ENCODE measurements around the gene DYRK1A.

DYRK1A gene

DNA sequence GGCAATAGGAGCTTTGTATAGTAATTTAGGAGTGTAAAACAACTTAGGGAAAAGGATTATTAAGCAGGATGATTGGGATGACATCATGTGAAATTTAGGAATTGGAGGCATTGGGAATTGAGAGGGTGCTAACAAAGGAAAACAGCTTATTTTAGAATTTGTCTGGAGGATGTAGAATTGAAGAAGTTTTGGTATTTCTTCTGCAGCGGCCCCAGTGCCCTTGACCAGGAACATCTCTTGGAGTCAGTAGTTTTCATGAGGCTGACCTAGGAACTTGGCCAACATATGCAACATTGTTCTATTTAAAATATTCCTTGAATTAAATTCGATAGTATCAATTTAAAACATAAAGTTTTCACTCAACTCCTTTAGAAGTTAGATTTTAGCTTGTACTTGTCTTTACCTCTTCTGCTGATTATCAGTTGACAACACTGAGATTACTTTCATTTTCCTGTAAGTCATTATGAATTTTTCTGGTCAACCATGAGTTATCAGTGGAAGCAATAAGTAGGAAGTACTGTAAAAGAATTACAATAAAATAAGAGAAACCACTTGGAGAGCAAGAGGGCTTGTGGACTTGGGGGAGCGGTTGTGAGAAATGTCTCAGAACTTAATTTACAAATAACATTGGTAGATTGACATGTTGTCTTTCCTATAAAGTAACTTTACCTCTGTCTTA, 52.8 kb downstream of the DYRK1A start:
- DNase-seq (ENCODE audit: low spot score): no peak

DNA sequence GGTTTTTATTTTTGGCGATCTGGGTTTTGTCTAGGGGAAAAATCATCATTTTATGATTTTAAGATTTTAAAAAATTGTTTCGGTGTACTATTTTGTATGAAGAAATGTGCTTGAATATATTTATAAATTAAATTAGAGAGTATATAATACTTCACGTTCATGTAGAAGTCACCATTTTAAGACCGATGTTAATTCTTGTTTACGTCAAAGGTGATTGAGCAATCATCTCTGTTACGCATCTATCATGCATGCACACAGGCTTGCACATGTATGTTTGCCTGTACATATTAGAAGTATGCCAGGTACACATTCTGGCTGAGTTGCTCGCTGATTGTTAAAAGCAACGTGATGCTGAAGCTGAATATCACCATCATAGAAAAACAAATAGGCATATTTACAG, 54.7 kb downstream of the DYRK1A start:
- DNase-seq (ENCODE audit: low spot score): no peak

DNA sequence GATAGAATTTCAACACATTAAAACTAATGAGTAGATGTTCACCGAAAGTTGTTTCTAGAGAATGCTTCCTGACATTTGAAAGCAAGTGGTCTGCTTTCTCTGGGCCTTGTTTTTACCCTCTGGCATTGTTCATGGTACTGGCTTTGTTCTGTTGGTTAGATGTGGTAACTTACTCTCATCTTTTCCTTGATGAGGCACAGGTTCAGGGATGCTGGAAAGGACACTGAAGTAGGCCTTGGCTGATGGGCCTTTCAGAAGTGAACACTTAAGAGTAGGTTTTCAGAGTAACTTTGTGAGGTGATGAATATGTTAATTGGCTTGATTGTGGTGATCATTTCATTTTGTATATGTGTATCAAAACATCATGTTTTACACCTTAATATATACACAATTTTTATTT, 55.8 kb downstream of the DYRK1A start:
- no peak for DNase-seq (ENCODE audit: low spot score)

DNA sequence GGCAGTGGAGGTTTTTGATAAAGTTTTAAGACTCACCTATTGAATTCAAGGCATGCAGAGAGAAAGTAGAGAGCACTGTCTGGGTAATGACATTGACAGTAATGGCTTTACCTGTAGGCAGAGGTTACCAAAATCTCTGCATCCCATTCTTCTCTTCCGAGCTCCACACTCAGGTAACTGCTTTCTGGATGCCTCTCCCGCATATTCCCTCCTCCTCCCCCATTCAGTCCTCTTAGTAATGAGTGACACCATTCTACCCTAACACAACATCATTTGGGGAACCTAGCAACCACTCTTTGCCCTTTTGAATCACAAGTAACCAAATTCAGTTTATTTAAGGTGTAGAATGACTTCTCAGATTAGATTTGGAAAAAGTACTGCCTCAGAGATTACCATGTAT, 56.5 kb downstream of the DYRK1A start:
- DNase-seq (ENCODE audit: low spot score): no peak

- DNase-seq (ENCODE audit: low spot score): no peak
Measured at GRCh38 chr21:37424396-37424795, 57.8 kb downstream of the DYRK1A start.

- DNase-seq (ENCODE audit: low spot score): no peak
Measured at GRCh38 chr21:37425001-37425400, 58.4 kb downstream of the DYRK1A start.

- no peak for DNase-seq (ENCODE audit: low spot score)
Measured at GRCh38 chr21:37425684-37426083, 59.1 kb downstream of the DYRK1A start.

GRCh38 chr21:37427221-37427620, 60.6 kb downstream of the DYRK1A start:
- DNase-seq (ENCODE audit: low spot score): no peak

- no peak for DNase-seq (ENCODE audit: low spot score)
Measured at GRCh38 chr21:37429356-37429755, 62.8 kb downstream of the DYRK1A start.

DNA sequence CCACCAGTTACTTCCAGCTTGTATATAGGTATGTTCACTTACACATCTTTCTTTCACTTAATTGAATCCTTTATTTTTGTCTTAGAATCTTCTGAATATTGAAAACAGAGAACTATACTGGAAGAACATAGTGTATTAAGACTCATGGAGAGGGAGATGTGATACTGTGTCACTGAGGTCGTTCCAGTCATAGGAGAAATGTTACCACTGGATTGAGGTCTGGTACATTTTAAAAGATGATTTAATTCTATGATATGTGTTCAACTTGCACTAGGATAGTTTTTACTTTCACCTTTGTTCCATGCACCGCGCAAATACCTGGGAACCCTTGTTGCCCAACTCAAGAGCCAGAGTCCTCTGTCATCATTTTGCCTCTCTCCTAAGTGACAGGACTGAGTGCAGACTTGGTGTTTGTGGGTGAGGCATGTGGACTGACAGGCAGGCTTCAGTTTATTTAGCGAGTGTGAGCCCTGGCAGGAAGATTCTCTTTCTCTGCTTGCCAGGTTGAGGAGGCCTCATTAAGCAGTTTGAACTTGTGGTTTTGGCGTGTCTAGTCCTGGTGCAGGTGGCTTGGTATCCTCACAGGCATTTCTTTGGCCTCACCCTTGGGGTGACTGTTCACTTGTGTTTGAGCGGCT, 63.7 kb downstream of the DYRK1A start:
- DNase-seq (ENCODE audit: low spot score): no peak

DNA sequence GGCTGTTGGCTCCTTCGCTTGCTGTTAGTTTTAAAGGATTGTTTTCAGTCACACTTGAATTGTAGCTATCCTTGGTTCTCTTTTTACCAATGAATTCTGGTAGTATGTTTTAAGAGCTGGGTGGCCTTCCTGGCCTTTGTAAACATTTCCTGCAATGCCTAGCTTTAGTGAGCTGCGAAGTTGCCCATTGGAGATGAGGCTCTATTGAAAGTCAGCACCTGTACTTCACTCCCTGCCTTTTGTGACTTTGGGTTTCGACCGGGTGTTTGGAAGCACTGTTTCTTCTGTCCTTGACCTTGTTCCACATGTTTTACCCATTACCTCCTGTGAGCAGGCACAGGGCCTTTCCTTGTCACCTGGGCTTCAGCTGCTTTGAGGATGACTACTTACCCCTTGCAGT, 64.7 kb downstream of the DYRK1A start:
- no peak for DNase-seq (ENCODE audit: low spot score)

DNA sequence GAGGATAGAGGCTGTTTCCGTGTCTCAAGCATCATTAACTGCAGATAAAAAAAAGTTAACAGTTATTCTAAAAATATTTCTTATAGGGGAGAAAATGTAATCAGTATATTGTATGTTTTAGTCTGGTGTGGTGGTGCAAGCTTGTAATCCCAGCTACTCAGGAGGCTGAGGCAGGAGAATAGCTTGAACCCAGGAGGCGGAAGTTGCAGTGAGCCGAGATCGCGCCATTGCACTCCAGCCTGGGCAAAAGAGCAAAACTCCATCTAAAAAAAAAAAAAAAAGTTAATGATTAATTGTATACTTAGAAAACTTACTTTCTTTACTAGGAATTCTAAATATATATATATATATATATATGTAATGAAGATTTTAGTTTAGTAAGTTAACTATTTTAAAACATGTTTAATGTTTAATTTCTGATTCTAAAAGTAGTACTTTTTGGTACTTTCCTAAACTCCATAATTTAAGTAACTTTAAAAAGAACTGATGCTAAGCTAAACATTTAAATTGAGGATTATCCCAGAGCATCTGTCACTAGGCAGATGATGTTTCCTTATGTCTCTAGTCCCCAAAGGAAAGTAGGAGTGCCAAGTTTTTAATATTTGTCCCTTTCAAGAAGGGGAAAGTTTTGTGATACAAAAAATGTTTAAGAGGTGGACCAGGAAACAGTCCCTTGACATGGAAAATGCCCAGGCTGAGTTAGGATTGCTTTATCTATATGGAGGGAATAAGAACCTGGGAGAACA, 66.3 kb downstream of the DYRK1A start:
- DNase-seq (ENCODE audit: low spot score): no peak

GRCh38 chr21:37433456-37433840, 66.9 kb downstream of the DYRK1A start:
- no peak for DNase-seq (ENCODE audit: low spot score)

GRCh38 chr21:37435120-37435519, 68.5 kb downstream of the DYRK1A start:
- DNase-seq (ENCODE audit: low spot score): peak; percentile 67

DNA sequence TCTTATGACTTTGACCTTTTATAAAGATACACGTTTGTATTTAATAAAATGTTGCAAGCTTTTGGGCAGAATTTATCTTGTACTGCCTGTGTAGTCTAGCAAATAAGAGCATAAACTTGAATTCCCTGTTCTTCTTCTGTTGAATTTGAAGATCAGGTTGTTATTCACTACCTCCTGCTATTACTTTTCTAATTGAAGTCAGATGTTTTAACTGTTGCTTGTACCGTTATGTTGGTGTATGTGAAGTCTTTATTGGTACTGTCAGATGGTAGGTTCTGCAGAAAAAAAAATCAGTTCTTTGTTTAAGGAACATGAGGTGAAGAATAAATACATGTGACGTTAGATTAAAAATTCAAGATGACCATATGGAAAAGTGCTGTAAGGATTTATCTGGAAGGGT, 69.1 kb downstream of the DYRK1A start:
- no peak for DNase-seq (ENCODE audit: low spot score)

DNA sequence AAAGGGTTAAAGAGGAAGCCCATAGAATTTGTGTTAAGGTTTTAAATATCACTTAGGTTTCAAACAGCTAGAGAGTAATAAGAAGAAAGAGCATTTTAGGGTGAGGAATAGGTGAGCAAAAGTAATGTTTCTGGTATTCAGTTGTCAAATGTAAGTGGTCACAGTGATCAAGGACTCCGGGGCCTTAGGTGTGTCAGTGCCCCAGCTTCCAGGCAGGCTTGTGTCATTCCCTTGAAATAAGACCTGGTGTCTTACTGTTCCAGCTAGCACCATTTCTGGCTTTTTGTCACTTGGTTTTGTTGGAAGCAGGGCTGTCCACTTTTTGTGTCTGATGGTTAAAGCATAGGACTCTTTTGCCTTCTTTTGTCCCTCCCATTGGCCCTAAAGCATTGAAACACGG, 69.6 kb downstream of the DYRK1A start:
- no peak for DNase-seq (ENCODE audit: low spot score)

- no peak for DNase-seq (ENCODE audit: low spot score)
Measured at GRCh38 chr21:37437376-37438080, 71.0 kb downstream of the DYRK1A start.

GRCh38 chr21:37443683-37444082, 77.1 kb downstream of the DYRK1A start:
- no peak for DNase-seq (ENCODE audit: low spot score)

DNA sequence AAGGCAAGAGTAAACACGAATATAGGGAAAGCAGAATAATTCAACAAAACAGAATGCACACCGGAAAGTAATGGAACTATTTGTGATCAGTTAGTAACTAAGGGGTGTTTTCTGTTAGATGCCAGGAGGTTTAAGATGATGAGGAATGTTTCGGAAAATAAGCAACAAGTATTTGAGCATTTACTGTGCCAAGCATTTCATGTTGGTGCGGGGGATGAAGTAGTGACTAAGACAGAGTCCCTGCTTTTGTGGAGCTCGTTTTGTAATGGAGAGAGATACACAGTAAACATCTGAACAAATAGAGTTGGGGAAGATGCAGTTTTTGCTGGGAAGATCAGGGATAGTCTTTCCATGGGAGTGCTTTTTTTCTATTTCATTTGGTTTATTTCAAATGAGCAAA, 78.7 kb downstream of the DYRK1A start:
- DNase-seq (ENCODE audit: low spot score): no peak

- DNase-seq (ENCODE audit: low spot score): no peak
Measured at GRCh38 chr21:37446552-37446951, 80.0 kb downstream of the DYRK1A start.

- DNase-seq (ENCODE audit: low spot score): no peak
Measured at GRCh38 chr21:37447288-37447936, 80.8 kb downstream of the DYRK1A start.

- DNase-seq (ENCODE audit: low spot score): no peak
Measured at GRCh38 chr21:37449302-37449937, 82.8 kb downstream of the DYRK1A start.

All from ecto neural progenitor cell (in vitro differentiated cells).